Activated gamma-delta T cell treated with Interleukin-2 at 50 U/mL for 16 hours (primary cell): ENCODE data around the gene SYT4.
"Not testable (repeated sequence)": the region's sequence is repeated elsewhere in the genome, so short reads cannot be mapped to it uniquely, and the experiment has no call there.

Source experiments
- DNase-seq: peaks from one replicate; pipeline ENCODE4 v3.0.0-alpha.2; 2020

SYT4 gene, protein sequence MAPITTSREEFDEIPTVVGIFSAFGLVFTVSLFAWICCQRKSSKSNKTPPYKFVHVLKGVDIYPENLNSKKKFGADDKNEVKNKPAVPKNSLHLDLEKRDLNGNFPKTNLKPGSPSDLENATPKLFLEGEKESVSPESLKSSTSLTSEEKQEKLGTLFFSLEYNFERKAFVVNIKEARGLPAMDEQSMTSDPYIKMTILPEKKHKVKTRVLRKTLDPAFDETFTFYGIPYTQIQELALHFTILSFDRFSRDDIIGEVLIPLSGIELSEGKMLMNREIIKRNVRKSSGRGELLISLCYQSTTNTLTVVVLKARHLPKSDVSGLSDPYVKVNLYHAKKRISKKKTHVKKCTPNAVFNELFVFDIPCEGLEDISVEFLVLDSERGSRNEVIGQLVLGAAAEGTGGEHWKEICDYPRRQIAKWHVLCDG

DNA sequence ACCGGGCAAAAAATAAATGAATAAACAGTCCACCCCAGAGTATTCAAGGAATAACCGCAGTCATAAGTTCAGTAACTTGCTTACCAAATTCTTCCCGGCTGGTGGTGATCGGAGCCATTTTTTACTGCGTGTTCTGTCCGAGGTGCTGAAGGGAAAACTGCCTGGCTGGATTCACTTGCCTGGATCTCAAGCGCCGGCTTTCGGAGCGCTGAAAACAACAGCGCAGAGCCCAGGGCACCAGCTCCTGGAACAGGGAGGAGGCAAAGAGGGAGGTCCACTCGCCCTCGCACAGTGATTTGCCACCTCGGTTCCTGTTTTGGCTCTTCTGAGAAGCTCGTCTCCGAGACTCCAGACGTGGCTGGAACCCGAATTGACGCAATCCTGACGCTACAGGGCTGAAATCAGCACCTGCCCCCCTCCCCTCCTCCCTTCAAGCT, at the start of gene SYT4:
Gene SYT4, minus strand, starts transcription at position 327 of the 437 bp plus-strand sequence. Its CDS starts 209 bp downstream, at position 118.
- no peak for DNase-seq

GRCh38 chr18:43322132-43322531, 44.8 kb upstream of the SYT4 start:
- DNase-seq = no peak

DNA sequence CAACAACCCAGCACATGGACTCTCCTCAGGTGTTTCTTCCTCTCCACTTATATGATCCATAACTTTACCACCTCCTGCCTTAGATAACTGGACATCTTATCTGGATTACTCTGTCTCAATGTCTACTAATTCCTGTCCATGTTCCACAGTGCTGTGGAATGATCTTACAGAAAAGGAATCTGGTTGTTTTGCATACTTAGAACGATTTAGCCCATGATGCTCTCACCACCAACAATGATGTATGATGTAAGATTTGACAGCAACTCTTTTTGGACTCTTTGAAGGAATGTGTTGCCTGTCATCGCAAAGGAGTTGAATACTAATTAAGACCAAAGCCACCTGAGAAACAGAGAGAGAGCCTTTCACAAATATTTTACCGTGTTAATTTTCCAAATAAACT, 37.7 kb upstream of the SYT4 start:
- no peak for DNase-seq

DNA sequence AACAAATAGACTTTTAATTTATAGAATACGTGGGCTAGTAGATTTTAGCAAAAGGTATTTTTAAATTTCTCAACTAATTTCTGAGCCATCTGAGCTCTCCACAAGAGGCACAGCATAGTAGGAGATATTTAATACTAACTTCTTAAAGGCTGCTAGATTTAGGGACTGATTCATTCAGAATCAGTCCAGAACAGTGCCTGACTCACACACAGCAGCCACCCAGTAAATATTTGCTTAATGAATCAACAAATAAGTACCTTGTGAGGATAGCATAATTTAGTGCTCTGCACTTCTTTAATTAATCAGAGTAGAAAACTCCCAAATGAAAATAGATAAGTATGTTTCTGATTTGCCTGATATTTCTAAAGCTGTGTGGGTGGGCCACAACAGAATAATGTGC, 35.6 kb upstream of the SYT4 start:
- DNase-seq = no peak

- no peak for DNase-seq
Measured at GRCh38 chr18:43310239-43310638, 32.9 kb upstream of the SYT4 start.

DNA sequence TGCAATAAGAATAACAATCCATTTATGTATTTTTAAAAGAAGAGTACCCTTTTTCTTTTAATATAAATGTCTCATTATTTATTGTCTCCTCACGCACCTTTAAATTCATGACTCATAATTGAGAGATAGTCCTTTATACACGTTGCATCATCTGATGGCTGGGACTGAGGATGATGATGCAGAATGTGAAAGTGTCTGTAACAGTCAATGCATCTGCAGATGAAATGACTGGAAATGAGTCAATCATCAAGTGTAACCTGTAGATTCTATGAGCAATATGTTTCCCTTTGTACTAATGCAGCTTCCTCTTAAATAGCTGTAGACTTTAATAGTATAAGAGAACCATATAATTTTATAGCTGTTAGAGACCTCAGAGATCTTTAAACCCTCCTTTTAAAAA, 26.1 kb upstream of the SYT4 start:
- no peak for DNase-seq

GRCh38 chr18:43286187-43286586, 8.9 kb upstream of the SYT4 start:
- not testable (repeated sequence) for DNase-seq

DNA sequence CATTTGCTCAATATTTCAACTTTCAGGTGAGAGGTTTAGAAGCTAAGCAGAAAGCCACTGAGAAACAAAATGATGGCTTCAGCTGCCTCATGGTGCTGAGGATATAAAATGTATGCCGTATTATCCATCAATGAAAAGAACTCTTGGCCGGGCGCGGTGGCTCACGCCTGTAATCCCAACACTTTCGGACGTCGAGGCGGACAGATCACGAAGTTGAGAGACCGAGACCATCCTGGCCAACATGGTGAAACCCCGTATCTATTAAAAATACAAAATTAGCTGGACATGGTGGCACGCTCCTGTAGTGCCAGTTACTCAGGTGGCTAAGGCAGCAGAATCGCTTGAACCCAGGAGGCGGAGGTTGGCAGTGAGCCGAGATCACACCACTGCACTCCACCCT, 6.0 kb upstream of the SYT4 start:
- DNase-seq = no peak

GRCh38 chr18:43279015-43279744, 1.9 kb upstream of the SYT4 start:
- no peak for DNase-seq

DNA sequence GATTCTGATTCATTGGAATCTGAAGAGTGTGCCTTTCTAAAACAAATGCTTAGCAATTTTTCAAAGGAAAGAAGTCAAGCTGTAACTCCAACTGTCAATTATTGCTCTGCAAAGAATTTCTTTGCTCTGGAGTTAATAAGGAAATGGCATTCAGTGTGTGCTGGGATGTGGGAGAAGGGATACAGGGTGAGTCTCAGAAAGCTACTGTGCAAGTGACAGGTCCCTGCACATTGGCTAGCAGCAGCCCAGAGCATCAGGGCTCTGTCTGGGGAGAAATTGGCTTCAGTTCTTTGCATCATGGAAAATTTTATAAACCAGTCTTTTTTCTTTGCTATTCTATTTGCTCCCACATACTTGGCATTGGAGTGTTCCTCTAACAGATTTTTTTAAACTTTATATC, 1.1 kb upstream of the SYT4 start:
- DNase-seq = no peak

GRCh38 chr18:43276491-43276890, 799 bp downstream of the SYT4 start:
- no peak for DNase-seq

- no peak for DNase-seq
Measured at GRCh38 chr18:43275546-43275945, 1.7 kb downstream of the SYT4 start.

DNA sequence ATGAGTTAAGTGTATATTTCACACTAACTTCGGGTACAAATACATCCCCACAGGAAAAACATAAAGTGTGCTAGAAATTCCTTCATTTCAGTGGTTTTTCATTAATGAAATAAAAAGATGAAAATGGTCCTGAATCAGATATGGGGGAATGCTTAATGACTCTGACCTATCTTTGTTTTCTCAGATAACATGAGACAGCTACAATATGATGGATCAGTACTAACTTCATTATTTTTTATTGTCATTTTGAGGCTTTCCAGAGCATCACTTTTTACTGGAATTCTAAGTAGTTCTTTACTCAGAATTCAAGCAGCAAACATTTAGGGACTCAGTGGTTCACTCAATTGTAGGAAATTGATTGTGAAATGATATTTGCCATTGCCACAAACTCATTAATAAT, 2.8 kb downstream of the SYT4 start:
- DNase-seq = no peak

GRCh38 chr18:43271593-43272432, 5.5 kb downstream of the SYT4 start:
- no peak for DNase-seq

GRCh38 chr18:43267818-43268217, 9.5 kb downstream of the SYT4 start:
- DNase-seq = no peak

- no peak for DNase-seq
Measured at GRCh38 chr18:43265465-43265864, 11.8 kb downstream of the SYT4 start.

GRCh38 chr18:43248610-43249249, 28.6 kb downstream of the SYT4 start:
- DNase-seq = no peak

- DNase-seq = no peak
Measured at GRCh38 chr18:43247944-43248343, 29.3 kb downstream of the SYT4 start.

DNA sequence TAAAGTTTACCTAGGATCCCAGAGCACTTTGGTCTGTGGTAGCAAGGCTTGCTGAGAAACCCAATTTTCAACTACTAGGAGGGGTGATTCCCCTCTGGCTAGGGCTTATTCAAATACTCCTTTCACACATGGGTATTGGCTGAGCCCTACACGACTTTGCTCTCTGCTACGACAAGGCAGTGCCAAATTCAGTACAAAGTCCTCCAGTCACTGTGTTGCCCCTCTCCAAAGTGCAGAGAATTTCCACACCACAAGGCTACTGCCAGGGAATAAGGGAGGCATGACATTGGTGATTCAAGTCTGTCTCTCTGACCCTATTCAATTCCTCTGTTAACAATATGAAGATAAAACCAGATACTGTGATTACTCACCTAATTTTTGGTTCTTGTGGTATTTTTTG, 38.9 kb downstream of the SYT4 start:
- DNase-seq = no peak

GRCh38 chr18:43236921-43237320, 40.4 kb downstream of the SYT4 start:
- no peak for DNase-seq

GRCh38 chr18:43234889-43235288, 42.4 kb downstream of the SYT4 start:
- no peak for DNase-seq

DNA sequence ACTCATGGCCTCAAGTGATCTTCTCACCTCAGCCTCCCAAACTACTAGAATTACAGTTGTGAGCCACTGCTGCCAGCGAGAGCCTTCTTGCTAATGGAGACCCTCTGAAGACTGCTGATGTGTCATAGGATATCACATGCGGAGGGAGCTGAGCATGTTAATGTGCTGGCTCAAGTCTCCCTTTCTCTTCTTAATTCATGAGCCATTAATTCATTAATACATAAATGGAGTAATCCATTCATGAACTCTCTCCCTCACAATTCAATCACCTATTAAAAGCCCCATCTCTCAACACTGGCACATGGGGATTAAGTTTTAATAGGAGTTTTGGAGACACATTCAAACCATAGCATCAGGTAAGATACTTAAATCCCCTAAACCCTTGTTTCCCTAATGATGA, 54.8 kb downstream of the SYT4 start:
- no peak for DNase-seq

DNA sequence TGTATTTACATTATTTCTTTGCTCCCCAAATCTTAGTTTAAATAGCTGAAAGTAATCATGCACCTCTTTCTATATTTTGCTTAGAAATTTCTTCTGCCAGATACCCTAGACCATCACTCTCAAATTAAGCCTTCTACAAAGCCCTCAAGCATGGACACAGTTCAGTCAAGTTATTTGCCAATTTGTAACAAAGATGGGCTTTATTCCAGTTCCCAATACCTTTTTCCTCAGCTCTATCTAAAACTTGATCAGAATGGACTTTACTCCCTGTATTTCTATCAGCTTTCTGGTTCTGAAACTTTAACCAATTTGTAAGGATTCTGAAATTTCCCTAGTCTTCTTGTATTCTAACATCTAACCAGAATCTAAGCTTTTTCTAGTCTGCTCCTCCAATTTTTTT, 56.6 kb downstream of the SYT4 start:
- DNase-seq = no peak
